ENCODE data around the gene UBL7.

The UBL7 gene

GRCh38 chr15:74406517-74406916, 54.4 kb downstream of the UBL7 start:
- DNase-seq (ENCODE audit: low read depth, low spot score): no peak
- no peaks in the 10 kb centered on the region for H3K9me3 ChIP-seq (ENCODE audit: control insufficient read depth, insufficient read depth, low read length)
- no peaks in the 10 kb centered on the region for H3K27me3 ChIP-seq (ENCODE audit: control insufficient read depth, insufficient read depth, low read length)
- WGBS (ENCODE audit: insufficient coverage, insufficient read length): no CpG with 5 or more reads among the region's 4 CpGs
- H3K4me1 ChIP-seq (ENCODE audit: control insufficient read depth, insufficient read depth, low read length): no peaks in the 10 kb centered on the region; the same call in 1 of the 2 replicates
- H3K27ac ChIP-seq (ENCODE audit: low read length): no peak overlapping the region
- no peaks in the 10 kb centered on the region for H3K36me3 ChIP-seq (ENCODE audit: control insufficient read depth, insufficient read depth, low read length)
- no peak overlapping the region for H3K4me3 ChIP-seq (ENCODE audit: low read length)

- Histone ChIP-seq H3K4me1 (ENCODE audit: control insufficient read depth, insufficient read depth, low read length) (no peaks in the 10 kb centered on the region; the same call in 1 of the 2 replicates), H3K36me3 (ENCODE audit: control insufficient read depth, insufficient read depth, low read length) (no peaks in the 10 kb centered on the region), H3K27me3 (ENCODE audit: control insufficient read depth, insufficient read depth, low read length) (no peaks in the 10 kb centered on the region), H3K27ac (ENCODE audit: low read length) (no peak overlapping the region), H3K4me3 (ENCODE audit: low read length) (no peak overlapping the region), H3K9me3 (ENCODE audit: control insufficient read depth, insufficient read depth, low read length) (no peaks in the 10 kb centered on the region)
- no CpG with 5 or more reads among the region's 7 CpGs for WGBS (ENCODE audit: insufficient coverage, insufficient read length)
- no peak for DNase-seq (ENCODE audit: low read depth, low spot score)
Observed at GRCh38 chr15:74405823-74406222, 55.1 kb downstream of the UBL7 start.

DNA sequence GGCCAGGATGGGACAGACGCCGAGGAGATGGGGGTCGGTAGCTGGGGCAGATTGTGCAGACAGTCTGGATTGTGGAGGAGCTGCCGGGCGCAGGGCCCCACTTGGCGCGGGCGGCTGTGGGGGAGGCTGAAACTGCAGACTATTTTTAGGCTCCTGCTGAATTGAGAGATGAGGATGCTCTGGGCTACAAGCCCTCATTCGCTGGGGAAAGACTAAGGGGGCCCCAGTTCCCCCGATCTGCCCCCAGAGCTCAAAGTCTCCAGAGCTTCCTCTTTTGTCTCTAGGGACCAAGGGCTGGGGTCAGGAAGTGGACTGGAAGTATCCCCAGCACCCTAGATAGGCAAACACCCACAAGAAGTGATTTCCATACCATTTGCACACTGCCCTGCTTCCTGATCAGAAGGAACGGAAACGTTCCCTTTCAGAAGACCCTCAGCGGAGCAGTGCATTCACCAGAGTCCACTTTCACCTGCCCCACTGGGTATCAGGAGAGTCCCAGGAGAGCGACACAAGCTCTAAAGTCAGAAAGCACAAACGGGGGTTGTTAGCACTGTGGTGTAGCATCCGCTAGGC, 56.9 kb downstream of the UBL7 start:
- Histone ChIP-seq H3K36me3 (ENCODE audit: control insufficient read depth, insufficient read depth, low read length) (no peaks in the 10 kb centered on the region), H3K27me3 (ENCODE audit: control insufficient read depth, insufficient read depth, low read length) (no peaks in the 10 kb centered on the region), H3K27ac (ENCODE audit: low read length) (no peak overlapping the region), H3K4me1 (ENCODE audit: control insufficient read depth, insufficient read depth, low read length) (no peaks in the 10 kb centered on the region; the same call in 1 of the 2 replicates), H3K4me3 (ENCODE audit: low read length) (no peak overlapping the region), H3K9me3 (ENCODE audit: control insufficient read depth, insufficient read depth, low read length) (no peaks in the 10 kb centered on the region)
- no peak for DNase-seq (ENCODE audit: low read depth, low spot score)
- no CpG with 5 or more reads among the region's 16 CpGs for WGBS (ENCODE audit: insufficient coverage, insufficient read length)

GRCh38 chr15:74403588-74403919, 57.4 kb downstream of the UBL7 start:
- no CpG with 5 or more reads among the region's 10 CpGs for WGBS (ENCODE audit: insufficient coverage, insufficient read length)
- H3K4me1 ChIP-seq (ENCODE audit: control insufficient read depth, insufficient read depth, low read length): no peaks in the 10 kb centered on the region; the same call in 1 of the 2 replicates
- DNase-seq (ENCODE audit: low read depth, low spot score): no peak
- no peaks in the 10 kb centered on the region for H3K27me3 ChIP-seq (ENCODE audit: control insufficient read depth, insufficient read depth, low read length)
- no peaks in the 10 kb centered on the region for H3K9me3 ChIP-seq (ENCODE audit: control insufficient read depth, insufficient read depth, low read length)
- H3K4me3 ChIP-seq (ENCODE audit: low read length): no peak overlapping the region
- H3K36me3 ChIP-seq (ENCODE audit: control insufficient read depth, insufficient read depth, low read length): no peaks in the 10 kb centered on the region
- no peak overlapping the region for H3K27ac ChIP-seq (ENCODE audit: low read length)

- no CpG with 5 or more reads among the region's 13 CpGs for whole genome bisulfite sequencing (ENCODE audit: insufficient coverage, insufficient read length)
Observed at GRCh38 chr15:74402873-74403587, 57.9 kb downstream of the UBL7 start.

DNA sequence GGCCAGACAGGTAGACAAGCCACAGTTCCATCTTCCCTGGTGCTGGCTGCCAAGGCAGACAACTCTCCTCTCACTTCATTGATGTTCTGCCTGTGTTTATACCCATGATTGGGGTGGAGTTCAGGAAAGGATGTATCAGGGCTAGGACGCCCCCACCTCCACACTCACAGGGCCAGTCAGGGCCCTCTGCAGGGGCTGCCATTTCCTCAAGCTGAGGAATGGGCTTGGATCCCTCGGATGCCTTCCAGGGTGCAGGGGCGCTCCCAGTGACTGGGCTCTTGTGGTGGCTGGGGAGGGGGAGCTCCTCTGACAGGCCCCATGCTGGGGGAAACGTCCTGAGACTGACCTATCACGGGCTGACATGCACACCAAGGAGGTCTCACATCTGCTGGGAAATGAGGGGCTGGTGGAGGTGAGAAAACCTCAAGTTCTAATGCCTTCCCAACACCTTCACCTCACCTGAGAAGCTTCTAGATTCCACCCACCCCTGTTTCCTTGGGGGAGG, 58.6 kb downstream of the UBL7 start:
- H3K4me1 ChIP-seq (ENCODE audit: control insufficient read depth, insufficient read depth, low read length): no peaks in the 10 kb centered on the region; the same call in 1 of the 2 replicates
- H3K4me3 ChIP-seq (ENCODE audit: low read length): no peak overlapping the region
- H3K9me3 ChIP-seq (ENCODE audit: control insufficient read depth, insufficient read depth, low read length): no peaks in the 10 kb centered on the region
- whole genome bisulfite sequencing (ENCODE audit: insufficient coverage, insufficient read length): no CpG with 5 or more reads among the region's 5 CpGs
- H3K27me3 ChIP-seq (ENCODE audit: control insufficient read depth, insufficient read depth, low read length): no peaks in the 10 kb centered on the region
- H3K36me3 ChIP-seq (ENCODE audit: control insufficient read depth, insufficient read depth, low read length): no peaks in the 10 kb centered on the region
- DNase-seq (ENCODE audit: low read depth, low spot score): no peak
- H3K27ac ChIP-seq (ENCODE audit: low read length): no peak overlapping the region

More at GRCh38 chr15:74402873-74403587, 57.9 kb downstream of the UBL7 start:
- no peaks in the 10 kb centered on the region for H3K36me3 ChIP-seq (ENCODE audit: control insufficient read depth, insufficient read depth, low read length)
- no peaks in the 10 kb centered on the region; the same call in 1 of the 2 replicates for H3K4me1 ChIP-seq (ENCODE audit: control insufficient read depth, insufficient read depth, low read length)
- H3K9me3 ChIP-seq (ENCODE audit: control insufficient read depth, insufficient read depth, low read length): no peaks in the 10 kb centered on the region
- DNase-seq (ENCODE audit: low read depth, low spot score): no peak
- no peak overlapping the region for H3K4me3 ChIP-seq (ENCODE audit: low read length)
- no peaks in the 10 kb centered on the region for H3K27me3 ChIP-seq (ENCODE audit: control insufficient read depth, insufficient read depth, low read length)
- no peak overlapping the region for H3K27ac ChIP-seq (ENCODE audit: low read length)

- Histone ChIP-seq H3K9me3 (ENCODE audit: control insufficient read depth, insufficient read depth, low read length) (no peaks in the 10 kb centered on the region), H3K27me3 (ENCODE audit: control insufficient read depth, insufficient read depth, low read length) (no peaks in the 10 kb centered on the region), H3K36me3 (ENCODE audit: control insufficient read depth, insufficient read depth, low read length) (no peaks in the 10 kb centered on the region), H3K4me1 (ENCODE audit: control insufficient read depth, insufficient read depth, low read length) (no peaks in the 10 kb centered on the region; the same call in 1 of the 2 replicates), H3K4me3 (ENCODE audit: low read length) (no peak overlapping the region), H3K27ac (ENCODE audit: low read length) (no peak overlapping the region)
- WGBS (ENCODE audit: insufficient coverage, insufficient read length): no CpG with 5 or more reads among the region's 11 CpGs
- DNase-seq (ENCODE audit: low read depth, low spot score): no peak
Observed at GRCh38 chr15:74400915-74401757, 59.8 kb downstream of the UBL7 start.

GRCh38 chr15:74400313-74400860, 60.6 kb downstream of the UBL7 start:
- no CpG with 5 or more reads among the region's 10 CpGs for WGBS (ENCODE audit: insufficient coverage, insufficient read length)
- Histone ChIP-seq H3K27me3 (ENCODE audit: control insufficient read depth, insufficient read depth, low read length) (no peaks in the 10 kb centered on the region), H3K4me1 (ENCODE audit: control insufficient read depth, insufficient read depth, low read length) (no peaks in the 10 kb centered on the region; the same call in 1 of the 2 replicates)

GRCh38 chr15:74399511-74400312, 61.2 kb downstream of the UBL7 start:
- no peak overlapping the region for H3K4me3 ChIP-seq (ENCODE audit: low read length)
- H3K36me3 ChIP-seq (ENCODE audit: control insufficient read depth, insufficient read depth, low read length): no peaks in the 10 kb centered on the region
- DNase-seq (ENCODE audit: low read depth, low spot score): no peak
- no peaks in the 10 kb centered on the region; the same call in 1 of the 2 replicates for H3K4me1 ChIP-seq (ENCODE audit: control insufficient read depth, insufficient read depth, low read length)
- no peaks in the 10 kb centered on the region for H3K9me3 ChIP-seq (ENCODE audit: control insufficient read depth, insufficient read depth, low read length)
- WGBS (ENCODE audit: insufficient coverage, insufficient read length): no CpG with 5 or more reads among the region's 5 CpGs
- no peaks in the 10 kb centered on the region for H3K27me3 ChIP-seq (ENCODE audit: control insufficient read depth, insufficient read depth, low read length)
- no peak overlapping the region for H3K27ac ChIP-seq (ENCODE audit: low read length)

More at GRCh38 chr15:74400313-74400860, 60.6 kb downstream of the UBL7 start:
- no peaks in the 10 kb centered on the region for H3K36me3 ChIP-seq (ENCODE audit: control insufficient read depth, insufficient read depth, low read length)
- no peak for DNase-seq (ENCODE audit: low read depth, low spot score)
- H3K4me3 ChIP-seq (ENCODE audit: low read length): no peak overlapping the region
- H3K27ac ChIP-seq (ENCODE audit: low read length): no peak overlapping the region
- H3K9me3 ChIP-seq (ENCODE audit: control insufficient read depth, insufficient read depth, low read length): no peaks in the 10 kb centered on the region
